ENCODE data around the gene CFAP45. TPM values are rescaled to one million over a fixed set of nuclear protein-coding genes. Genes with fewer than 3 reads are reported as not detected.

Gene CFAP45
- total and polyA plus RNA-seq, 9 of the 15 experiments (the other 6 are each of a cell fraction or from before 2014, with no cell fraction given) = 0.65 to 2.4 (median 1.5) TPM

GRCh38 chr1:159829273-159829634 lies 70.7 kb downstream of the CFAP45 start (continued):
- TF ChIP-seq E2F1 (CRISPR knock-in tag; IDR thresholded peaks at IDR 0.05) = no peak
- TF ChIP-seq HDAC3 (IDR thresholded peaks at IDR 0.05; ENCODE audit: borderline replicate concordance, partially characterized antibody) = no peak
- TF ChIP-seq SMARCC2 (IDR thresholded peaks at IDR 0.05; ENCODE audit: low read depth) = no peak
- no peak for TF ChIP-seq THRA (IDR thresholded peaks at IDR 0.05)
- TF ChIP-seq FOXA1 (IDR thresholded peaks at IDR 0.05; ENCODE audit: borderline replicate concordance) = no peak
- no peak for TF ChIP-seq PHB (CRISPR knock-in tag; IDR thresholded peaks at IDR 0.05)
- TF ChIP-seq ZNF589 (CRISPR knock-in tag; IDR thresholded peaks at IDR 0.05; ENCODE audit: low read depth) = no peak
- no peak for TF ChIP-seq CEBPB (tag; IDR thresholded peaks at IDR 0.05)
- TF ChIP-seq HMBOX1 (IDR thresholded peaks at IDR 0.05) = no peak
- TF ChIP-seq TRIM25 (IDR thresholded peaks at IDR 0.05; ENCODE audit: borderline replicate concordance) = no peak
- TF ChIP-seq ZNF445 (CRISPR knock-in tag; IDR thresholded peaks at IDR 0.05; ENCODE audit: low read depth) = no peak

All from K562 (cell line).